ENCODE measurements around the gene MEGF9. TPM values are rescaled to one million over a fixed set of nuclear protein-coding genes. Genes with fewer than 3 reads are reported as not detected.

Gene MEGF9
- total and polyA plus RNA-seq, 4 donors: 15.5 to 27.4 (median 19.3) TPM

DNA sequence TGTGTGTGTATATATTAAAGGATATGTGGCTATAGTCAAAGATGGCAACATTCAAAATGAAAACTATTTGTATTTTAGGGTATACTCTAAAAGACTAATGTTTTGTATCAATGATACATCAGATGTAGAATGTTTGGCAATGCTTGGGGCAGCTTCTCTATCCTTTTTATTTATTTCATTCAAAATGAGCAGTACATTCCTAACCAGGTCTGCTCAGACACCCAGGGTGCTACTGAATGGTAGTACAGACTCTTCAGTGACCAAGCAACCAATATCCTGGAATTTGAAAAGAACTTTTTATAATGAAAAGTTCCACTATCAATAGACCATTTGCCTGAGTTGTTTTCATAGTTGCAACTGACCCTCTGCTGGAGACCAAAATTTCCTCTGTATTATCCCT is 23.9 kb downstream of the MEGF9 start (continued):
- TF ChIP-seq CTCF (IDR thresholded peaks at IDR 0.05; ENCODE audit: low read depth, low read length, missing input control): no peak
- TF ChIP-seq HNF4A (conservative IDR thresholded peaks at IDR 0.05): no peak

GRCh38 chr9:120689860-120690259 is 24.4 kb downstream of the MEGF9 start:
- no peak for DNase-seq (ENCODE audit: low spot score)
- Histone ChIP-seq H3K9me3 (ENCODE audit: control insufficient read depth in 4 of 4, low read length in 3 of 4) (no peaks in the 10 kb centered on the region), H3K27ac (ENCODE audit: low read depth in 1 of 2, low read length in 2 of 2) (no peak overlapping the region), H3K27me3 (ENCODE audit: control insufficient read depth in 4 of 4, insufficient read depth in 4 of 4, low read length in 3 of 4) (no peaks in the 10 kb centered on the region), H3K4me3 (ENCODE audit: low read depth in 1 of 3, low read length in 3 of 3) (no peak overlapping the region), H3K4me1 (ENCODE audit: control insufficient read depth in 4 of 4, insufficient read depth in 4 of 4, low read length in 3 of 4) (peaks cover 6 to 30% (median 15%) of the 10 kb centered on the region in 4 donors), H3K36me3 (ENCODE audit: control insufficient read depth in 4 of 4, insufficient read depth in 3 of 4, low read depth in 1 of 4, low read length in 3 of 4) (peaks cover 0 to 2% (median 0%) of the 10 kb centered on the region in 4 donors), H3K9ac (ENCODE audit: low read depth in 1 of 2, low read length in 2 of 2) (no peak overlapping the region)
- no peak for TF ChIP-seq JUND (IDR thresholded peaks at IDR 0.05)
- no peak for TF ChIP-seq GABPA (IDR thresholded peaks at IDR 0.05 in 1 of 2, conservative IDR thresholded peaks at IDR 0.05 in 1 of 2)
- TF ChIP-seq HNF4G (IDR thresholded peaks at IDR 0.05): no peak
- TF ChIP-seq FOXA1 (IDR thresholded peaks at IDR 0.05): no peak
- no peak for TF ChIP-seq EGR1 (IDR thresholded peaks at IDR 0.05; ENCODE audit: low read depth in 2 of 2)
- no peak for TF ChIP-seq HNF4A (conservative IDR thresholded peaks at IDR 0.05)
- TF ChIP-seq NR2F2 (IDR thresholded peaks at IDR 0.05): no peak
- no peak for TF ChIP-seq TAF1 (conservative IDR thresholded peaks at IDR 0.05)
- no peak for TF ChIP-seq FOXA2 (IDR thresholded peaks at IDR 0.05)
- TF ChIP-seq YY1 (IDR thresholded peaks at IDR 0.05): no peak
- TF ChIP-seq, protein P1, sequence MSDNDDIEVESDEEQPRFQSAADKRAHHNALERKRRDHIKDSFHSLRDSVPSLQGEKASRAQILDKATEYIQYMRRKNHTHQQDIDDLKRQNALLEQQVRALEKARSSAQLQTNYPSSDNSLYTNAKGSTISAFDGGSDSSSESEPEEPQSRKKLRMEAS (IDR thresholded peaks at IDR 0.05): no peak
- no peak for TF ChIP-seq RXRA (IDR thresholded peaks at IDR 0.05)
- TF ChIP-seq, protein P2, sequence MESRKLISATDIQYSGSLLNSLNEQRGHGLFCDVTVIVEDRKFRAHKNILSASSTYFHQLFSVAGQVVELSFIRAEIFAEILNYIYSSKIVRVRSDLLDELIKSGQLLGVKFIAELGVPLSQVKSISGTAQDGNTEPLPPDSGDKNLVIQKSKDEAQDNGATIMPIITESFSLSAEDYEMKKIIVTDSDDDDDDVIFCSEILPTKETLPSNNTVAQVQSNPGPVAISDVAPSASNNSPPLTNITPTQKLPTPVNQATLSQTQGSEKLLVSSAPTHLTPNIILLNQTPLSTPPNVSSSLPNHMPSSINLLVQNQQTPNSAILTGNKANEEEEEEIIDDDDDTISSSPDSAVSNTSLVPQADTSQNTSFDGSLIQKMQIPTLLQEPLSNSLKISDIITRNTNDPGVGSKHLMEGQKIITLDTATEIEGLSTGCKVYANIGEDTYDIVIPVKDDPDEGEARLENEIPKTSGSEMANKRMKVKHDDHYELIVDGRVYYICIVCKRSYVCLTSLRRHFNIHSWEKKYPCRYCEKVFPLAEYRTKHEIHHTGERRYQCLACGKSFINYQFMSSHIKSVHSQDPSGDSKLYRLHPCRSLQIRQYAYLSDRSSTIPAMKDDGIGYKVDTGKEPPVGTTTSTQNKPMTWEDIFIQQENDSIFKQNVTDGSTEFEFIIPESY (IDR thresholded peaks at IDR 0.05): no peak
- no peak for TF ChIP-seq CTCF (IDR thresholded peaks at IDR 0.05; ENCODE audit: low read depth, low read length, missing input control)
- 91% methylated on average over 3 of the region's 3 CpGs for WGBS

DNA sequence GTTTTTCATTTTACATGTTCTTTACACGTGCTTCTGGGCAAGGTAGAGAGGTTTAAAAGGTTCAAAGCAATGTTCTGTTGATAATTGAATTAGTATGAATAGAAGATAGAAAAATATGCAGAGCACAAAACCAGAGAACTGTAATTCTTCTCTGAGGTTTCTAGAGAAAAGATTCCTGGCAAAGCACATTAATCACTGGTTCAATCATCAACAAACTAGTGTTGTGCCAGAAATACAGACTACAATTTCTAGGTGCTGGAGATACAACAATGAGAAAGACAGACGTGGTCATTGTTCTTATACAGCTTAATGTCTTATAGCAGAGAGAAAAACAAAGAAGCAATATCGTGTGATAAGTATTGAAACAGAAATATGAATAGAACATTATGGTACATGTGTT is 25.5 kb downstream of the MEGF9 start:
- Histone ChIP-seq H3K4me3 (ENCODE audit: low read depth in 1 of 3, low read length in 3 of 3) (no peak overlapping the region), H3K27me3 (ENCODE audit: control insufficient read depth in 4 of 4, insufficient read depth in 4 of 4, low read length in 3 of 4) (no peaks in the 10 kb centered on the region), H3K9ac (ENCODE audit: low read depth in 1 of 2, low read length in 2 of 2) (no peak overlapping the region), H3K4me1 (ENCODE audit: control insufficient read depth in 4 of 4, insufficient read depth in 4 of 4, low read length in 3 of 4) (peaks cover 3 to 23% (median 17%) of the 10 kb centered on the region in 4 donors), H3K27ac (ENCODE audit: low read depth in 1 of 2, low read length in 2 of 2) (no peak overlapping the region), H3K9me3 (ENCODE audit: control insufficient read depth in 4 of 4, low read length in 3 of 4) (no peaks in the 10 kb centered on the region), H3K36me3 (ENCODE audit: control insufficient read depth in 4 of 4, insufficient read depth in 3 of 4, low read depth in 1 of 4, low read length in 3 of 4) (peaks cover 0 to 2% (median 0%) of the 10 kb centered on the region in 4 donors)
- no peak for DNase-seq (ENCODE audit: low spot score)
- 67% methylated on average over 3 of the region's 3 CpGs for WGBS
- TF ChIP-seq FOXA1 (IDR thresholded peaks at IDR 0.05) (no peak), YY1 (IDR thresholded peaks at IDR 0.05) (no peak), SP1 (IDR thresholded peaks at IDR 0.05) (no peak), NR2F2 (IDR thresholded peaks at IDR 0.05) (no peak), RAD21 (IDR thresholded peaks at IDR 0.05) (no peak), TAF1 (conservative IDR thresholded peaks at IDR 0.05) (no peak), ATF3 (IDR thresholded peaks at IDR 0.05) (no peak), JUND (IDR thresholded peaks at IDR 0.05) (no peak), HNF4G (IDR thresholded peaks at IDR 0.05) (no peak), EGR1 (IDR thresholded peaks at IDR 0.05; ENCODE audit: low read depth in 2 of 2) (no peak), HNF4A (conservative IDR thresholded peaks at IDR 0.05) (no peak)
- TF ChIP-seq, protein P3, sequence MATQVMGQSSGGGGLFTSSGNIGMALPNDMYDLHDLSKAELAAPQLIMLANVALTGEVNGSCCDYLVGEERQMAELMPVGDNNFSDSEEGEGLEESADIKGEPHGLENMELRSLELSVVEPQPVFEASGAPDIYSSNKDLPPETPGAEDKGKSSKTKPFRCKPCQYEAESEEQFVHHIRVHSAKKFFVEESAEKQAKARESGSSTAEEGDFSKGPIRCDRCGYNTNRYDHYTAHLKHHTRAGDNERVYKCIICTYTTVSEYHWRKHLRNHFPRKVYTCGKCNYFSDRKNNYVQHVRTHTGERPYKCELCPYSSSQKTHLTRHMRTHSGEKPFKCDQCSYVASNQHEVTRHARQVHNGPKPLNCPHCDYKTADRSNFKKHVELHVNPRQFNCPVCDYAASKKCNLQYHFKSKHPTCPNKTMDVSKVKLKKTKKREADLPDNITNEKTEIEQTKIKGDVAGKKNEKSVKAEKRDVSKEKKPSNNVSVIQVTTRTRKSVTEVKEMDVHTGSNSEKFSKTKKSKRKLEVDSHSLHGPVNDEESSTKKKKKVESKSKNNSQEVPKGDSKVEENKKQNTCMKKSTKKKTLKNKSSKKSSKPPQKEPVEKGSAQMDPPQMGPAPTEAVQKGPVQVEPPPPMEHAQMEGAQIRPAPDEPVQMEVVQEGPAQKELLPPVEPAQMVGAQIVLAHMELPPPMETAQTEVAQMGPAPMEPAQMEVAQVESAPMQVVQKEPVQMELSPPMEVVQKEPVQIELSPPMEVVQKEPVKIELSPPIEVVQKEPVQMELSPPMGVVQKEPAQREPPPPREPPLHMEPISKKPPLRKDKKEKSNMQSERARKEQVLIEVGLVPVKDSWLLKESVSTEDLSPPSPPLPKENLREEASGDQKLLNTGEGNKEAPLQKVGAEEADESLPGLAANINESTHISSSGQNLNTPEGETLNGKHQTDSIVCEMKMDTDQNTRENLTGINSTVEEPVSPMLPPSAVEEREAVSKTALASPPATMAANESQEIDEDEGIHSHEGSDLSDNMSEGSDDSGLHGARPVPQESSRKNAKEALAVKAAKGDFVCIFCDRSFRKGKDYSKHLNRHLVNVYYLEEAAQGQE (IDR thresholded peaks at IDR 0.05): no peak
